Measurements from ENCODE around the gene THOC7. TPM values are rescaled to one million over a fixed set of nuclear protein-coding genes. Genes with fewer than 3 reads are reported as not detected.

THOC7 gene
- total and polyA plus RNA-seq, 2 of the 4 experiments (the other 2 are of a cell fraction): 25.8 to 55.9 TPM

DNA sequence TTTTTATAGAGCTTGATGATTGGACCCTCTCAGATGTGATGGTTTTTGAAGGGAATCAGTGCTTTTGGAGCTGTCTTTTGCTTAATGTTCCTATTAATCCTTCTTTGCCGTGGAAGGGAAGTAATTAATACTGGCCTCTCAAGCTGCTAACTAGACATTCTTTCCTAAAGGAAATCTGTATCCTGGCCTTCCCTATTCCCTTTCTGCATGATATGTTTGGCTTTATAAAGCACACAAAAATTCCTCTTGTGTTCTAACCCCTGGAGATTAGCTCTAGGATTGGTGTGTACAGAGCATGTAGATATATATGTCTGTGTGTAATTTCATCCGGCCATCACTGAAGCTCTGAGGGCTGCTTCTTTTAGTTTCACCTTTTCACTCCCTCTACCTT is 7.0 kb upstream of the THOC7 start:
- no peaks in the 10 kb centered on the region for H3K9me3 ChIP-seq (ENCODE audit: control insufficient read depth, insufficient read depth, low read length)
- peaks cover 6% of the 10 kb centered on the region for H3K9me1 ChIP-seq (ENCODE audit: insufficient read depth, low read length)
- intact Hi-C loops (cut with micrococcal nuclease) (no loop called here), dilution Hi-C loops (cut with HindIII; ENCODE audit: low sequenced_read_pairs, unreplicated experiment) (no loop called here), in situ Hi-C loops (cut with MboI; ENCODE audit: low sequenced_read_pairs) (no loop called here)
- no peak overlapping the region for H2AK9ac ChIP-seq (replicated peaks; ENCODE audit: low read depth, low read length, poor library complexity)
- H4K5ac ChIP-seq (ENCODE audit: low read depth, low read length): no peak overlapping the region
- no peak overlapping the region for H4K91ac ChIP-seq (ENCODE audit: insufficient read depth, low read depth, low read length)
- H3K18ac ChIP-seq (ENCODE audit: low read depth, low read length): no peak overlapping the region
- no peak overlapping the region for H2BK5ac ChIP-seq (ENCODE audit: low read depth, low read length, poor library complexity, severe bottlenecking)
- H2BK120ac ChIP-seq (ENCODE audit: low read depth, low read length): no peak overlapping the region
- H3K4me3 ChIP-seq (ENCODE audit: insufficient read depth, low read depth, low read length): no peak overlapping the region
- no peak overlapping the region for H3K27ac ChIP-seq (ENCODE audit: insufficient read depth, low read length)
- H3K23ac ChIP-seq (ENCODE audit: low read depth, low read length): no peak overlapping the region
- H2AFZ ChIP-seq (replicated peaks; ENCODE audit: low read length, poor library complexity): no peak overlapping the region
- TF ChIP-seq, protein P1, sequence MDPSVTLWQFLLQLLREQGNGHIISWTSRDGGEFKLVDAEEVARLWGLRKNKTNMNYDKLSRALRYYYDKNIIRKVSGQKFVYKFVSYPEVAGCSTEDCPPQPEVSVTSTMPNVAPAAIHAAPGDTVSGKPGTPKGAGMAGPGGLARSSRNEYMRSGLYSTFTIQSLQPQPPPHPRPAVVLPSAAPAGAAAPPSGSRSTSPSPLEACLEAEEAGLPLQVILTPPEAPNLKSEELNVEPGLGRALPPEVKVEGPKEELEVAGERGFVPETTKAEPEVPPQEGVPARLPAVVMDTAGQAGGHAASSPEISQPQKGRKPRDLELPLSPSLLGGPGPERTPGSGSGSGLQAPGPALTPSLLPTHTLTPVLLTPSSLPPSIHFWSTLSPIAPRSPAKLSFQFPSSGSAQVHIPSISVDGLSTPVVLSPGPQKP (IDR thresholded peaks at IDR 0.05; ENCODE audit: borderline replicate concordance, low read depth, low read length): no peak
- TF ChIP-seq RFX5 (IDR thresholded peaks at IDR 0.05; ENCODE audit: low read depth, low read length): no peak
- TF ChIP-seq CEBPB (IDR thresholded peaks at IDR 0.05; ENCODE audit: low read depth, low read length): no peak
- no peak for TF ChIP-seq RAD21 (IDR thresholded peaks at IDR 0.05; ENCODE audit: low read length)
- TF ChIP-seq, protein P2, sequence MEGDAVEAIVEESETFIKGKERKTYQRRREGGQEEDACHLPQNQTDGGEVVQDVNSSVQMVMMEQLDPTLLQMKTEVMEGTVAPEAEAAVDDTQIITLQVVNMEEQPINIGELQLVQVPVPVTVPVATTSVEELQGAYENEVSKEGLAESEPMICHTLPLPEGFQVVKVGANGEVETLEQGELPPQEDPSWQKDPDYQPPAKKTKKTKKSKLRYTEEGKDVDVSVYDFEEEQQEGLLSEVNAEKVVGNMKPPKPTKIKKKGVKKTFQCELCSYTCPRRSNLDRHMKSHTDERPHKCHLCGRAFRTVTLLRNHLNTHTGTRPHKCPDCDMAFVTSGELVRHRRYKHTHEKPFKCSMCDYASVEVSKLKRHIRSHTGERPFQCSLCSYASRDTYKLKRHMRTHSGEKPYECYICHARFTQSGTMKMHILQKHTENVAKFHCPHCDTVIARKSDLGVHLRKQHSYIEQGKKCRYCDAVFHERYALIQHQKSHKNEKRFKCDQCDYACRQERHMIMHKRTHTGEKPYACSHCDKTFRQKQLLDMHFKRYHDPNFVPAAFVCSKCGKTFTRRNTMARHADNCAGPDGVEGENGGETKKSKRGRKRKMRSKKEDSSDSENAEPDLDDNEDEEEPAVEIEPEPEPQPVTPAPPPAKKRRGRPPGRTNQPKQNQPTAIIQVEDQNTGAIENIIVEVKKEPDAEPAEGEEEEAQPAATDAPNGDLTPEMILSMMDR (conservative IDR thresholded peaks at IDR 0.05; ENCODE audit: low read depth, low read length): no peak
- no peak for TF ChIP-seq BHLHE40 (IDR thresholded peaks at IDR 0.05; ENCODE audit: low read depth, low read length)
- TF ChIP-seq POLR2A (IDR thresholded peaks at IDR 0.05; ENCODE audit: low read depth, low read length): no peak
- TF ChIP-seq NFE2L2 (IDR thresholded peaks at IDR 0.05; ENCODE audit: low read depth, low read length): no peak
- no peak for TF ChIP-seq CHD1 (IDR thresholded peaks at IDR 0.05; ENCODE audit: low read depth, low read length)
- TF ChIP-seq FOS (IDR thresholded peaks at IDR 0.05; ENCODE audit: low read depth, low read length): no peak
- no peak for TF ChIP-seq MXI1 (IDR thresholded peaks at IDR 0.05; ENCODE audit: borderline replicate concordance, low read depth, low read length)
- no peak overlapping the region for H3K9ac ChIP-seq (ENCODE audit: low read depth, low read length)
- H2AK5ac ChIP-seq (ENCODE audit: low read depth, low read length): no peak overlapping the region
- no peak for DNase-seq
- no peak overlapping the region for H4K8ac ChIP-seq (ENCODE audit: low read depth in 2 of 2, low read length in 2 of 2)
- no CpG with 5 or more reads among the region's 2 CpGs for whole genome bisulfite sequencing, 2 experiments (ENCODE audit: extremely low coverage in 2 of 2, insufficient read length in 1 of 2)
- POLR2A ChIA-PET (ENCODE audit: unreplicated experiment): no interaction called here
- H2BK15ac ChIP-seq (ENCODE audit: low read depth, low read length): no peak overlapping the region
- H3K79me1 ChIP-seq (ENCODE audit: low read depth in 1 of 2, low read length in 2 of 2): peaks cover 46 to 74% of the 10 kb centered on the region in 2 experiments
- no peak overlapping the region for H3K56ac ChIP-seq (ENCODE audit: extremely low read depth, insufficient read depth, low read length)
- H3K4me1 ChIP-seq (ENCODE audit: control insufficient read depth, insufficient read depth, low read length): peaks cover 3% of the 10 kb centered on the region
- H2BK20ac ChIP-seq (ENCODE audit: low read depth, low read length): no peak overlapping the region
- no peaks in the 10 kb centered on the region; the same call in 1 of the 2 replicates for H3K36me3 ChIP-seq (ENCODE audit: control insufficient read depth, insufficient read depth, low read length)
- H3K27me3 ChIP-seq (ENCODE audit: control insufficient read depth, insufficient read depth, low read length): no peaks in the 10 kb centered on the region
- no peak for ATAC-seq (ENCODE audit: low read depth)
- H3K4ac ChIP-seq (ENCODE audit: low read depth, low read length): no peak overlapping the region
- H3K4me2 ChIP-seq (ENCODE audit: low read depth, low read length): no peak overlapping the region
- BruUV-seq (replicated peaks): no TSS peak
- H3K14ac ChIP-seq (replicated peaks; ENCODE audit: low read depth, low read length): no peak overlapping the region
- peaks cover 31% of the 10 kb centered on the region; the same call in 1 of the 2 replicates for H4K20me1 ChIP-seq (ENCODE audit: insufficient read depth, low read length)
- CTCF ChIA-PET: interaction anchor here (0.6 to 0.9 kb wide), 3 partner anchors 28 to 1511 kb away, joined by 3 to 5 read pairs (median 3); no protein-coding TSS in a partner anchor
